Testis (tissue), 3 donors: ENCODE measurements around the gene RERE. TPM values are rescaled to one million over a fixed set of nuclear protein-coding genes. Genes with fewer than 3 reads are reported as not detected.

Experiments used
- DNase-seq: peaks from one replicate; pipeline ENCODE4 v3.0.0-alpha.2; 2019
- H3K27ac ChIP-seq, 2 donors: fragments of 200-600 bp; sonication (generic); one replicate each; pipeline ENCODE4 v1.5.1; 2019
- H3K27me3 ChIP-seq: fragments of 200-600 bp; sonication (generic); one replicate; pipeline ENCODE4 v1.5.1; 2019
- H3K36me3 ChIP-seq: fragments of 200-600 bp; sonication (generic); one replicate; pipeline ENCODE4 v1.5.1; 2017; ENCODE audit warnings: low read depth; ENCODE audit errors: missing control alignments
- H3K4me1 ChIP-seq: fragments of 200-600 bp; sonication (generic); one replicate; pipeline ENCODE4 v1.5.1; 2019
- H3K4me3 ChIP-seq, 2 donors: fragments of 200-600 bp; sonication (generic); one replicate each; pipeline ENCODE4 v1.5.1; 2017 to 2019
- H3K9me3 ChIP-seq: fragments of 200-600 bp; sonication (generic); one replicate; pipeline ENCODE4 v1.5.1; 2017
- CTCF ChIP-seq, 3 experiments: fragments of 450-650 bp in 2 of 3; fragments of 200-600 bp in 1 of 3; sonication (generic) in 1 of 3; IDR thresholded peaks; one replicate each; pipeline ENCODE4 v1.5.1; 2016 to 2019; ENCODE audit warnings: antibody characterized with exemption in 3 of 3, mild to moderate bottlenecking in 2 of 3, moderate library complexity in 1 of 3
- POLR2A ChIP-seq: fragments of 450-650 bp; IDR thresholded peaks from one replicate; pipeline ENCODE4 v1.6.1; 2017; ENCODE audit warnings: antibody characterized with exemption, mild to moderate bottlenecking, moderate library complexity
- WGBS, 2 donors: methylation state at CpG; one replicate each; pipeline ENCODE4 v1.1.5; 2018; 5-methylcytosine and 5-hydroxymethylcytosine counted together
- intact Hi-C: fragments of 100-400 bp; cut with DNase I; formaldehyde crosslinking; loops from one replicate; pipeline ENCODE4 v1.15.1; 2023; ENCODE audit warnings: low total_unique reads
- polyA plus RNA-seq: library from polyadenylated mRNA; stranded (reverse); fragments of 350-450 nt; fragmentation: Illumina TruSeq; extraction: RNeasy Lipid Tissue Mini Kit (QIAGEN cat#74804); gene quantifications from one replicate; pipeline ENCODE4 v1.2.3, GENCODE V29; 2014; ENCODE audit warnings: low read depth, low replicate concordance; ENCODE audit not compliant: insufficient read depth
- total RNA-seq, 2 donors: library from RNA; depleted of rRNA; stranded (reverse); fragments of >200 nt; gene quantifications; one replicate each; pipeline ENCODE4 v1.2.3, GENCODE V29; 2016

RERE gene
- total and polyA plus RNA-seq, 3 donors from 2014 or later, result 90.8 to 229 (median 203) TPM

DNA sequence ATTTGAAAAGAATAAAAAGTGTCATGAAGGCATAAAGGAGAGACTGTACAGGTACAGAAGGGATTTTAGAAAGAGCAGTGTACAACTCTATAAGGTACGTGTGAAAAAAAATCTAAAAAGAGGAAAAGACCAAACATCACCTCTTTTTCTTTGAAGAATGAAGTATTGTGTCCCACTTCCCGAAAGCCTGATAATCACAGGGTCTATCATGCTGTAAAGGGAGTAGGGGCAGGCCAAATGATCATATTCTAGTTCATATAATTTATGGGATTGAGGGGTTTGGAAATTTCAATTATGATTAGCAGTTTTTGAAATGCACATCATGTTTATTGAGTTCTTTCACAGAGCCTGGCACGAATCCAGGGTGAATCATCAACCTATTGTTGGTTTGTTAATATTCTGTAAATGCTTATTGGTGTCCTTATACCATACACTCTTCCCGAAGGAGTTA, 910 bp upstream of the RERE start:
- Histone ChIP-seq H3K4me1 (peaks cover 30% of the 10 kb centered on the region), H3K27me3 (no peaks in the 10 kb centered on the region), H3K36me3 (no peaks in the 10 kb centered on the region), H3K9me3 (no peaks in the 10 kb centered on the region), H3K27ac (peak overlapping the region; percentile 93 to 98), H3K4me3 (peak overlapping the region; percentile 93 to 98)
- 8 to 16% methylated on average over 4 of the region's 4 CpGs for WGBS, 2 donors
- TF ChIP-seq POLR2A (no peak), CTCF (IDR thresholded peaks at IDR 0.05) (no peak)
- DNase-seq, result peak; percentile 48
- intact Hi-C loops, result no loop called here

DNA sequence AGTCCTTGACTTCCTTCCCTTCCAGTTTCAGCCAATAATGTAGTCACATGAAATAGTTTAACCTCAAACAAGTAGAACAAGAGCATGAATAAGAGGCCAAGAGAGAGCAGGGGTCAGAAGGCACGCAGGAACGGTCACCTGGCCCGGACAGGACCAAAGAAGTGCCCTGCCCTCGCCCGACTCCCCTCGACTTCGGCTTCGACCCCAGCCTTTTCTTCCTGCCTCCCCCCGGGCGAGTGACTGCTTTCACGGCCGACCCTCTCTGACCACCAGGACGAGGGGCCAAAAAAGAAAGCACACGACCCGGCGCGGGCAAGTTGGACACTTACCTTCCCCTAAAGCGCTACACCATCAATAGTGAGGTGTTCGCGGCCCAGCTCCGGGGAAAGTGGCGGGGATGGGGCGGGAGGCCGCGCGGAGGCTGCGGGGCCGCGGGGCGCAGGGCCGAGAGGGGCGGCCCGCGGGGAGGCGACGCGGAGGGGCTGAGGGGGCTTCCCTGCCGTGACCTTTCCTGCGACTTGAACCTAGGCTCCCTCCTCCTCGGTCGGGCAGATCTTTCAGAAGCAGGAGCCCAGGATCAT, 519 bp downstream of the RERE start:
- WGBS, 2 donors, result 0 to 2% methylated on average over 29 to 41 of the region's 41 CpGs
- H3K4me3 ChIP-seq, result peak overlapping the region; percentile 93 to 98
- intact Hi-C loops, result no loop called here
- H3K27me3 ChIP-seq, result no peaks in the 10 kb centered on the region
- no peaks in the 10 kb centered on the region for H3K9me3 ChIP-seq
- TF ChIP-seq POLR2A (no peak), CTCF (IDR thresholded peaks at IDR 0.05) (no peak)
- no peaks in the 10 kb centered on the region for H3K36me3 ChIP-seq
- DNase-seq, result peak; percentile 58
- H3K27ac ChIP-seq, result peak overlapping the region; percentile 93 to 98
- H3K4me1 ChIP-seq, result peaks cover 22% of the 10 kb centered on the region

- no peak for DNase-seq
- TF ChIP-seq POLR2A (no peak), CTCF (IDR thresholded peaks at IDR 0.05) (no peak)
- Histone ChIP-seq H3K27me3 (no peaks in the 10 kb centered on the region), H3K4me1 (peaks cover 22% of the 10 kb centered on the region), H3K4me3 (peak overlapping the region; percentile 93 to 98), H3K36me3 (no peaks in the 10 kb centered on the region), H3K9me3 (no peaks in the 10 kb centered on the region), H3K27ac (peak overlapping the region; percentile 93 to 98)
- WGBS, 2 donors, result 3 to 6% methylated on average over 3 of the region's 3 CpGs
- intact Hi-C loops, result no loop called here
Observed at GRCh38 chr1:8816264-8816663, 1.2 kb downstream of the RERE start.

GRCh38 chr1:8815582-8816151, 1.8 kb downstream of the RERE start:
- peaks cover 22% of the 10 kb centered on the region for H3K4me1 ChIP-seq
- no peak overlapping the region for H3K4me3 ChIP-seq
- no peak for TF ChIP-seq POLR2A
- TF ChIP-seq CTCF (IDR thresholded peaks at IDR 0.05), result no peak

GRCh38 chr1:8814865-8815264, 2.6 kb downstream of the RERE start:
- Histone ChIP-seq H3K4me1 (peaks cover 22% of the 10 kb centered on the region), H3K4me3 (no peak overlapping the region)
- no peak for TF ChIP-seq POLR2A

More at GRCh38 chr1:8815582-8816151, 1.8 kb downstream of the RERE start:
- intact Hi-C loops, result no loop called here
- peak overlapping the region; percentile 93 to 98 for H3K27ac ChIP-seq
- 7 to 8% methylated on average over 2 of the region's 2 CpGs for WGBS, 2 donors
- no peaks in the 10 kb centered on the region for H3K9me3 ChIP-seq
- H3K27me3 ChIP-seq, result no peaks in the 10 kb centered on the region
- DNase-seq, result no peak
- H3K36me3 ChIP-seq, result no peaks in the 10 kb centered on the region

More at GRCh38 chr1:8814865-8815264, 2.6 kb downstream of the RERE start:
- Histone ChIP-seq H3K27me3 (no peaks in the 10 kb centered on the region), H3K36me3 (no peaks in the 10 kb centered on the region), H3K27ac (no peak overlapping the region), H3K9me3 (no peaks in the 10 kb centered on the region)
- DNase-seq, result peak; percentile 27
- 33 to 59% methylated on average over 5 of the region's 5 CpGs for WGBS, 2 donors
- intact Hi-C loops, result no loop called here
